Stomach (tissue), 9 donors: ENCODE results near the gene TCF7. TPM values are rescaled to one million over a fixed set of nuclear protein-coding genes. Genes with fewer than 3 reads are reported as not detected.
A peak's percentile ranks its signal among the peaks of the same experiment; 100 is the strongest.

ENCODE experiments used
- DNase-seq, 2 donors: peaks; one replicate each; pipeline versions ENCODE4 v3.0.0 to v3.0.0-alpha.2; 2013 to 2019
- H3K27ac ChIP-seq, 5 donors: fragments of 200-600 bp in 4 of 5; sonication (generic) in 4 of 5; one replicate each; pipeline ENCODE4 v1.5.1; 2013 to 2019; ENCODE audit warnings: mild to moderate bottlenecking in 1 of 5, moderate library complexity in 1 of 5
- H3K27me3 ChIP-seq, 3 donors: fragments of 200-600 bp; sonication (generic); one replicate each; pipeline ENCODE4 v1.5.1; 2017 to 2019; ENCODE audit warnings: mixed run types in 1 of 3
- H3K36me3 ChIP-seq, 4 donors: fragments of 200-600 bp; sonication (generic); 1 replicate in 3 of 4; 2 replicates in 1 of 4; pipeline ENCODE4 v1.5.1; 2016 to 2019
- H3K4me1 ChIP-seq, 4 donors: fragments of 200-600 bp; sonication (generic); one replicate each; pipeline ENCODE4 v1.5.1; 2016 to 2019
- H3K4me3 ChIP-seq, 4 donors: fragments of 200-600 bp; sonication (generic) in 3 of 4; one replicate each; pipeline ENCODE4 v1.5.1; 2016 to 2019; ENCODE audit warnings: mild to moderate bottlenecking in 1 of 4
- H3K9me3 ChIP-seq, 4 donors: fragments of 200-600 bp; sonication (generic); one replicate each; pipeline ENCODE4 v1.5.1; 2016 to 2019
- CTCF ChIP-seq, 7 experiments: fragments of 450-650 bp in 4 of 7; fragments of 200-600 bp in 3 of 7; sonication (generic) in 3 of 7; IDR thresholded peaks; one replicate each; pipeline ENCODE4 v1.5.1; 2016 to 2019; ENCODE audit warnings: antibody characterized with exemption in 7 of 7, control low read depth in 2 of 7, mild to moderate bottlenecking in 1 of 7
- EP300 ChIP-seq: sonication (generic); formaldehyde crosslinking; IDR thresholded peaks from one replicate; pipeline ENCODE4 v1.6.1; 2017; ENCODE audit warnings: antibody characterized with exemption
- POLR2A ChIP-seq, 4 donors: fragments of 450-650 bp; IDR thresholded peaks; one replicate each; pipeline ENCODE4 v1.6.1; 2016; ENCODE audit warnings: antibody characterized with exemption in 4 of 4, control low read depth in 2 of 4, mild to moderate bottlenecking in 1 of 4, moderate library complexity in 1 of 4
- POLR2AphosphoS5 ChIP-seq, 3 donors: sonication (generic); formaldehyde crosslinking; IDR thresholded peaks; one replicate each; pipeline ENCODE4 v1.6.1; 2016; ENCODE audit warnings: antibody characterized with exemption in 3 of 3
- WGBS, 5 donors: extraction: QIAGEN DNeasy Blood & Tissue Kit in 3 of 5; methylation state at CpG; one replicate each; pipeline versions ENCODE4 v1.1.5 to v1.1.7; 2013 to 2018; 5-methylcytosine and 5-hydroxymethylcytosine counted together
- intact Hi-C: fragments of 100-400 bp; cut with DNase I; formaldehyde crosslinking; loops from one replicate; pipeline ENCODE4 v1.15.1; 2023; ENCODE audit warnings: low total_unique reads
- polyA plus RNA-seq, 3 donors: library from polyadenylated mRNA; stranded (reverse); fragments of 200-250 nt; gene quantifications; one replicate each; pipeline ENCODE4 v1.2.3, GENCODE V29; 2013
- small RNA-seq, 4 donors: library from RNA; depleted of rRNA; stranded (forward); fragments of <200 nt; gene quantifications; one replicate each; pipeline ENCODE3, GENCODE V24; 2016
- total RNA-seq, 5 donors: library from RNA; depleted of rRNA; stranded (reverse); fragments of >200 nt; gene quantifications; one replicate each; pipeline versions ENCODE4 v1.1.0 to v1.2.3, GENCODE V29; 2014 to 2016
- donor health status: healthy with polysubstance abuse.
- donor health status: Bipolar disorder and iron deficiency.
- donor health status: healthy.

Gene TCF7
- total and polyA plus RNA-seq, 8 donors: 3.7 to 13.3 (median 5.4) TPM; not detected in 1

GRCh38 chr5:134188092-134188491 is 73.6 kb downstream of the TCF7 start:
- H3K36me3 ChIP-seq: no peaks in the 10 kb centered on the region
- no peak for DNase-seq
- H3K27me3 ChIP-seq: no peaks in the 10 kb centered on the region
- no peak overlapping the region for H3K4me3 ChIP-seq
- WGBS, 5 donors: 25 to 74% (median 62%) methylated on average over 1 of the region's 1 CpG
- H3K27ac ChIP-seq: peak overlapping the region in 3 of 5 donors; percentile 19 to 39 (median 27)
- intact Hi-C loops: loop anchor here (10.0 kb wide), 1 partner anchor 407 kb away; no protein-coding TSS in a partner anchor
- no peak for TF ChIP-seq POLR2A (IDR thresholded peaks at IDR 0.05)
- no peak for TF ChIP-seq CTCF (IDR thresholded peaks at IDR 0.05)
- TF ChIP-seq EP300: no peak
- no peak for TF ChIP-seq POLR2AphosphoS5 (IDR thresholded peaks at IDR 0.05)
- peaks cover 13 to 30% (median 22%) of the 10 kb centered on the region in 4 donors for H3K4me1 ChIP-seq
- no peaks in the 10 kb centered on the region for H3K9me3 ChIP-seq

- no peak overlapping the region for H3K27ac ChIP-seq
- no peak overlapping the region for H3K4me3 ChIP-seq
- TF ChIP-seq POLR2A (IDR thresholded peaks at IDR 0.05): no peak
- peak in 1 of 3 donors; percentile 37 for TF ChIP-seq POLR2AphosphoS5 (IDR thresholded peaks at IDR 0.05)
- TF ChIP-seq CTCF (IDR thresholded peaks at IDR 0.05): no peak
- TF ChIP-seq EP300: no peak
- WGBS, 5 donors: 51 to 79% (median 60%) methylated on average over 3 of the region's 3 CpGs
- H3K9me3 ChIP-seq: no peaks in the 10 kb centered on the region
- intact Hi-C loops: loop anchor here (10.0 kb wide), 1 partner anchor 406 kb away; no protein-coding TSS in a partner anchor
- peak; percentile 59 to 82 for DNase-seq
- H3K27me3 ChIP-seq: no peaks in the 10 kb centered on the region
- H3K36me3 ChIP-seq: no peaks in the 10 kb centered on the region
- peaks cover 13 to 30% (median 22%) of the 10 kb centered on the region in 4 donors for H3K4me1 ChIP-seq
Observed at GRCh38 chr5:134189031-134189430, 74.5 kb downstream of the TCF7 start.

GRCh38 chr5:134195666-134196065 is 81.2 kb downstream of the TCF7 start:
- intact Hi-C loops: no loop called here
- Histone ChIP-seq H3K27me3 (no peaks in the 10 kb centered on the region), H3K36me3 (peaks cover 43 to 62% (median 54%) of the 10 kb centered on the region in 4 donors), H3K27ac (peak overlapping the region in 3 of 5 donors; percentile 18 to 45 (median 37)), H3K4me1 (peaks cover 0 to 26% (median 16%) of the 10 kb centered on the region in 4 donors), H3K4me3 (no peak overlapping the region), H3K9me3 (no peaks in the 10 kb centered on the region)
- TF ChIP-seq POLR2A (IDR thresholded peaks at IDR 0.05): no peak
- no peak for TF ChIP-seq EP300
- no peak for TF ChIP-seq CTCF (IDR thresholded peaks at IDR 0.05)
- no peak for TF ChIP-seq POLR2AphosphoS5 (IDR thresholded peaks at IDR 0.05)
- no peak for DNase-seq
- WGBS, 5 donors: 28 to 52% (median 48%) methylated on average over 5 of the region's 5 CpGs

Small RNAs within 50 kb of the gene (small RNA-seq; reads per million reads assigned to genes)
- 0 reads per million in 4 donors for gene AC008608.1

Other genes starting within 250 kb of the TCF7 start
- gene C5orf15, start 146.1 kb upstream of the TCF7 start, total RNA-seq: 10 to 100 TPM in 4 of 5 donors, 1 to 10 TPM in 1; 2.9 to 77.8 (median 31.2) TPM
- 10 to 100 TPM; 16.9 to 18.2 (median 17.7) TPM for gene C5orf15, start 146.1 kb upstream of the TCF7 start, polyA plus RNA-seq
- gene VDAC1, start 109.7 kb upstream of the TCF7 start, total RNA-seq: 100 to 1,000 TPM in 3 of 5 donors, 10 to 100 TPM in 2; 55.8 to 307 (median 125) TPM
- gene VDAC1, start 109.7 kb upstream of the TCF7 start, polyA plus RNA-seq: 100 to 1,000 TPM; 134 to 267 (median 183) TPM
- 100 to 1,000 TPM in 3 of 5 donors, 10 to 100 TPM in 2; 18.1 to 163 (median 126) TPM for gene SKP1, start 62.3 kb downstream of the TCF7 start, total RNA-seq
- gene SKP1, start 62.3 kb downstream of the TCF7 start, polyA plus RNA-seq: 100 to 1,000 TPM; 233 to 590 (median 480) TPM
- 100 to 1,000 TPM in 1 of 5 donors, 10 to 100 TPM in 4; 46.7 to 108 (median 76.5) TPM for gene PPP2CA, start 111.4 kb downstream of the TCF7 start, total RNA-seq
- 10 to 100 TPM; 29.4 to 50.1 (median 33.7) TPM for gene PPP2CA, start 111.4 kb downstream of the TCF7 start, polyA plus RNA-seq